Fibroblast of lung (primary cell): ENCODE results near the gene ZFYVE1. TPM values are rescaled to one million over a fixed set of nuclear protein-coding genes. Genes with fewer than 3 reads are reported as not detected.

Source experiments
- DNase-seq, 2 donors: peaks; one replicate each; pipeline versions ENCODE4 v3.0.0 to v3.0.0-alpha.2; 2010; ENCODE audit warnings: low read depth in 2 of 2
- H2AFZ ChIP-seq: 2 replicates; pipeline ENCODE4 v1.5.1; 2012; ENCODE audit warnings: low read length, control low read depth, inconsistent platforms
- H3K27ac ChIP-seq: 2 replicates; pipeline ENCODE4 v1.5.1; 2011; ENCODE audit warnings: low read length, control low read depth; ENCODE audit not compliant: insufficient read depth
- H3K27me3 ChIP-seq: 2 replicates; pipeline ENCODE4 v1.5.1; 2011; ENCODE audit warnings: mild to moderate bottlenecking, low read length; ENCODE audit not compliant: control insufficient read depth, insufficient read depth
- H3K36me3 ChIP-seq: 2 replicates; pipeline ENCODE4 v1.5.1; 2011; ENCODE audit warnings: low read length; ENCODE audit not compliant: control insufficient read depth, insufficient read depth
- H3K4me1 ChIP-seq: 2 replicates; pipeline ENCODE4 v1.5.1; 2011; ENCODE audit warnings: low read length; ENCODE audit not compliant: control insufficient read depth, insufficient read depth; ENCODE audit errors: extremely low read depth
- H3K4me2 ChIP-seq: 2 replicates; pipeline ENCODE4 v1.5.1; 2011; ENCODE audit warnings: low read length, control low read depth; ENCODE audit not compliant: insufficient read depth; ENCODE audit errors: extremely low read depth
- H3K4me3 ChIP-seq, 4 experiments: fragments of 200-600 bp in 1 of 4; sonication (generic) in 1 of 4; replicated peaks in 1 of 4; 2 replicates each; pipeline ENCODE4 v1.5.1; 2011 to 2016; ENCODE audit warnings: low read length in 4 of 4, low read depth in 3 of 4, mild to moderate bottlenecking in 3 of 4, control low read depth in 2 of 4, inconsistent platforms in 1 of 4, mixed read lengths in 1 of 4; ENCODE audit not compliant: insufficient read depth in 1 of 4; ENCODE audit errors: control extremely low read depth in 1 of 4
- H3K79me2 ChIP-seq: 2 replicates; pipeline ENCODE4 v1.5.1; 2012; ENCODE audit warnings: mild to moderate bottlenecking, low read length, inconsistent platforms; ENCODE audit not compliant: control insufficient read depth, insufficient read depth
- H3K9ac ChIP-seq: 2 replicates; pipeline ENCODE4 v1.5.1; 2011; ENCODE audit warnings: mild to moderate bottlenecking, low read length, control low read depth; ENCODE audit not compliant: insufficient read depth
- H3K9me3 ChIP-seq: 2 replicates; pipeline ENCODE4 v1.5.1; 2012; ENCODE audit warnings: low read depth, low read length; ENCODE audit not compliant: control insufficient read depth, insufficient read depth
- H4K20me1 ChIP-seq: 2 replicates; pipeline ENCODE4 v1.5.1; 2011; ENCODE audit warnings: low read length; ENCODE audit not compliant: control insufficient read depth, insufficient read depth; ENCODE audit errors: extremely low read depth
- CTCF ChIP-seq, 2 donors: IDR thresholded peaks in 1 of 2; conservative IDR thresholded peaks in 1 of 2; 1 replicate in 1 of 2; 2 replicates in 1 of 2; pipeline ENCODE4 v1.5.1; 2011 to 2012; ENCODE audit warnings: low read length in 2 of 2, control low read depth in 1 of 2, inconsistent platforms in 1 of 2, low read depth in 1 of 2, mild to moderate bottlenecking in 1 of 2
- EZH2 ChIP-seq: IDR thresholded peaks from 2 replicates; pipeline ENCODE4 v1.5.1; 2012; ENCODE audit warnings: low read length, control low read depth, mild to moderate bottlenecking; ENCODE audit errors: missing control alignments
- polyA plus RNA-seq, 2 donors: library from polyadenylated mRNA; depleted of rRNA in 1 of 2; stranded (reverse) in 1 of 2; unstranded in 1 of 2; fragments of >200 nt; gene quantifications; 2 replicates each; pipeline ENCODE4 v1.2.1, GENCODE V29; 2011 to 2012; ENCODE audit warnings: missing spikeins in 1 of 2
- total RNA-seq: library from RNA; depleted of rRNA; stranded (reverse); fragments of >200 nt; gene quantifications from 2 replicates; pipeline ENCODE4 v1.2.1, GENCODE V29; 2014

The ZFYVE1 gene
- total and polyA plus RNA-seq, 2 donors (not counting 1 experiment from before 2014, with no cell fraction given), result 18.8 to 22.1 TPM

- Histone ChIP-seq H3K9me3 (no peaks in the 10 kb centered on the region), H3K36me3 (peaks cover 20% of the 10 kb centered on the region), H4K20me1 (no peaks in the 10 kb centered on the region), H3K4me3 (no peak overlapping the region), H3K79me2 (no peaks in the 10 kb centered on the region), H2AFZ (no peak overlapping the region), H3K27me3 (no peaks in the 10 kb centered on the region), H3K9ac (no peak overlapping the region), H3K4me1 (no peaks in the 10 kb centered on the region), H3K27ac (no peak overlapping the region), H3K4me2 (no peak overlapping the region)
- TF ChIP-seq CTCF (conservative IDR thresholded peaks at IDR 0.05 in 1 of 2, IDR thresholded peaks at IDR 0.05 in 1 of 2; ENCODE audit: low read depth in 1 of 2, low read length in 2 of 2) (no peak), EZH2 (no peak)
- no peak for DNase-seq
Measured at GRCh38 chr14:72974661-72975060, 52.2 kb downstream of the ZFYVE1 start.

DNA sequence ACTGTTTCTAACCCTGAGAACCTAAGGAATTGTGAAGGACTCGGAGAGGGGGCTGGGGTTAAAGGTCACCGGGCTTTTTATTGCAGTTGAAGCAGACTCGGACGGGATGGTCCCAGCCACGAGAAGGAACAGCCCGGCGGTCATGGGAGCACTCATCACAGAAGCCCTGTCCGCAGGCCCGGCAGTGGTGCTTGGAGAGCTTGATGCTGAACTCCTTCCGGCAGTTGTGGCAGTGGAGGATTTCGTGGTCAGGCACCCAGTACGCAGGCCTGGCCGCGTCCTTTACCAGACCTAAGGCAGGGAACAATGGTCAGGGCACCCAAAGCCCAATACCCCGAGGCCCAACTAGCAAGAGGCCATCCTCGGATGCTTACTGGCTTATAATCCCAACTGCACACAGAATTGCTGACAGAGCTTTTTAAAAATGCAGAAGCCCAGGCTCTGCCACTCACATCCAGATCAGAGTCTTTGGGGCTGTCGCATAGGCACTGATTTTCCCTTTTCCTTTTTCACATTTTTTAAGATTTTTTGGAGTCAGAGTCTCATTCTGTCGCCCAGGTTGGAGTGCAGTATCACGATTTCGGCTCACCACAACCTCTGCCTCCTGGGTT, 56.0 kb downstream of the ZFYVE1 start:
- peaks cover 22% of the 10 kb centered on the region for H3K36me3 ChIP-seq

DNA sequence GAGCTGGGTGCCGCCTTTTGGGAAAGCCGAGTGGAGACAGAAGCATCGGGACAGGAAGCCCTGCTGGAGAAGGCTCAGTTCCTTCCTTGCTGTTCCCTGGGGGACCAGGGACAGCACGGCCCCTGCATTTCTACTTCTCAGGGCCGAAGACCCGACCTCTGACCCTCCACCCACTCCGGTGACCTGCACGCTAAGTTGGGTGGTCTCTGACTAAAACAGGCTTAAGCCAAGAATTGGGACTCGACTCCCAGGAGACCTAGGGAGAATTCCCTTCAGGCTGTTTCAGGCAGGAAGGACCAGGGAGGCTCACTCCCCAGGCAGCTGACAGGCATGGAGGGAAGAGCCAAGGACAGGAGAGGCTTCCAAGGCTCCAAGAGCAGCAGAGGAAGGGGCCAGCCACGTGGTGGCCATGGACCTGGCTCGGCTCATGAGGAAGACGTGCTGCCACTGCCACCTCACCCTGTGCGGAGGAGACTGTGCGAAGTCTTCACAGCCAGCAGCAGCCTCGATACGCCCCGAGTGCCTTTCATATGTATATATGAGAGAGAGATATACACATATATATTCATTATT, 56.8 kb downstream of the ZFYVE1 start:
- no peaks in the 10 kb centered on the region for H3K4me1 ChIP-seq
- peaks cover 19% of the 10 kb centered on the region for H3K36me3 ChIP-seq
- no peak overlapping the region for H3K9ac ChIP-seq
- no peaks in the 10 kb centered on the region for H3K79me2 ChIP-seq
- TF ChIP-seq EZH2 (no peak), CTCF (conservative IDR thresholded peaks at IDR 0.05 in 1 of 2, IDR thresholded peaks at IDR 0.05 in 1 of 2; ENCODE audit: low read depth in 1 of 2, low read length in 2 of 2) (no peak)
- no peak overlapping the region for H3K4me3 ChIP-seq
- H4K20me1 ChIP-seq, result no peaks in the 10 kb centered on the region
- no peak overlapping the region for H3K4me2 ChIP-seq
- H3K9me3 ChIP-seq, result no peaks in the 10 kb centered on the region
- H2AFZ ChIP-seq, result no peak overlapping the region
- H3K27me3 ChIP-seq, result no peaks in the 10 kb centered on the region
- no peak for DNase-seq
- no peak overlapping the region for H3K27ac ChIP-seq

More for the DNA sequence above, 56.0 kb downstream of the ZFYVE1 start:
- H2AFZ ChIP-seq, result no peak overlapping the region
- H4K20me1 ChIP-seq, result no peaks in the 10 kb centered on the region
- no peak overlapping the region for H3K4me3 ChIP-seq
- no peak for TF ChIP-seq EZH2
- TF ChIP-seq CTCF (conservative IDR thresholded peaks at IDR 0.05 in 1 of 2, IDR thresholded peaks at IDR 0.05 in 1 of 2; ENCODE audit: low read depth in 1 of 2, low read length in 2 of 2), result no peak
- no peaks in the 10 kb centered on the region for H3K27me3 ChIP-seq
- H3K4me2 ChIP-seq, result no peak overlapping the region
- H3K9ac ChIP-seq, result no peak overlapping the region
- H3K27ac ChIP-seq, result no peak overlapping the region
- no peaks in the 10 kb centered on the region for H3K4me1 ChIP-seq
- no peak for DNase-seq
- no peaks in the 10 kb centered on the region for H3K9me3 ChIP-seq
- H3K79me2 ChIP-seq, result no peaks in the 10 kb centered on the region
